Right ventricle myocardium inferior (tissue), 1 donor: Measurements from ENCODE around the gene DGCR8. TPM values are rescaled to one million over a fixed set of nuclear protein-coding genes. Genes with fewer than 3 reads are reported as not detected.

Source experiments
- ATAC-seq: fragments of 200-7000 bp; cut with Tn5 transposase; one replicate; pipeline ENCODE4 v1.9.1; 2020; ENCODE audit warnings: mild to moderate bottlenecking, moderate library complexity
- DNase-seq: peaks from one replicate; pipeline ENCODE4 v3.0.0; 2021; ENCODE audit errors: missing footprints
- intact Hi-C: fragments of 100-400 bp; cut with DNase I; formaldehyde crosslinking; loops from one replicate; pipeline ENCODE4 v1.11.0; 2022
- total RNA-seq: library from RNA; stranded (reverse); fragmentation: NEBNext Ultra II Directional; extraction: Animal tissue kit (Norgen Biotek cat#: 25700); gene quantifications from one replicate; pipeline ENCODE4 v1.2.1, GENCODE V29; 2021
- donor health status: DM: no; HTN: yes; CAD: no; lungs with severe emphysema.

DGCR8 gene
- total RNA-seq, 1 donor from 2014 or later, result 18.0 TPM

GRCh38 chr22:20099099-20099711 is 19.2 kb downstream of the DGCR8 start:
- DNase-seq (no peak), ATAC-seq (no peak)
- intact Hi-C loops, result no loop called here

GRCh38 chr22:20101638-20102037 is 21.6 kb downstream of the DGCR8 start:
- ATAC-seq, result peak; percentile 32
- intact Hi-C loops, result no loop called here
- DNase-seq, result peak; percentile 30

- DNase-seq (peak; percentile 14), ATAC-seq (no peak)
- intact Hi-C loops, result no loop called here
These were observed 22.3 kb downstream of the DGCR8 start for GRCh38 chr22:20102203-20102780.

GRCh38 chr22:20105456-20106204 is 25.6 kb downstream of the DGCR8 start:
- DNase-seq (peak; percentile 28), ATAC-seq (no peak)
- intact Hi-C loops, result no loop called here

- DNase-seq (peak; percentile 45), ATAC-seq (no peak)
- intact Hi-C loops, result no loop called here
These were observed 26.3 kb downstream of the DGCR8 start for GRCh38 chr22:20106205-20106848.

- DNase-seq (peak; percentile 60), ATAC-seq (no peak)
- intact Hi-C loops, result no loop called here
These were observed 26.8 kb downstream of the DGCR8 start for GRCh38 chr22:20106849-20107237.

- ATAC-seq (no peak), DNase-seq (peak; percentile 61)
- intact Hi-C loops, result no loop called here
These were observed 27.4 kb downstream of the DGCR8 start for GRCh38 chr22:20107471-20107901.

GRCh38 chr22:20107951-20108756 is 28.1 kb downstream of the DGCR8 start:
- intact Hi-C loops, result no loop called here
- ATAC-seq (no peak), DNase-seq (peak; percentile 15)

GRCh38 chr22:20108757-20109230 is 28.8 kb downstream of the DGCR8 start:
- peak; percentile 45 for DNase-seq
- ATAC-seq, result no peak
- intact Hi-C loops, result no loop called here

- peak; percentile 57 for DNase-seq
- intact Hi-C loops, result loop anchor here (10.0 kb wide), 1 partner anchor 255 kb away; the partner anchor contains the start of genes GNB1L and RTL10
- no peak for ATAC-seq
These were observed 29.6 kb downstream of the DGCR8 start for GRCh38 chr22:20109411-20110358.

GRCh38 chr22:20110359-20110985 is 30.4 kb downstream of the DGCR8 start:
- ATAC-seq (no peak), DNase-seq (peak; percentile 32)
- intact Hi-C loops, result loop anchor here (10.0 kb wide), 1 partner anchor 256 kb away; the partner anchor contains the start of genes GNB1L and RTL10

- DNase-seq, result peak; percentile 45
- ATAC-seq, result no peak
- intact Hi-C loops, result loop anchor here (10.0 kb wide), 1 partner anchor 256 kb away; the partner anchor contains the start of genes GNB1L and RTL10
These were observed 31.1 kb downstream of the DGCR8 start for GRCh38 chr22:20111045-20111688.

GRCh38 chr22:20111689-20112622 is 31.9 kb downstream of the DGCR8 start:
- intact Hi-C loops, result loop anchor here (10.0 kb wide), 1 partner anchor 257 kb away; the partner anchor contains the start of genes GNB1L and RTL10
- no peak for ATAC-seq

GRCh38 chr22:20112623-20113511 is 32.8 kb downstream of the DGCR8 start:
- DNase-seq (peak; percentile 63), ATAC-seq (no peak)
- intact Hi-C loops, result loop anchor here (10.0 kb wide), 1 partner anchor 258 kb away; the partner anchor contains the start of genes GNB1L and RTL10

More at GRCh38 chr22:20111689-20112622, 31.9 kb downstream of the DGCR8 start:
- peak; percentile 31 for DNase-seq
